ENCODE measurements around the gene GSTM2.
"Not testable (repeated sequence)": the region's sequence is repeated elsewhere in the genome, so short reads cannot be mapped to it uniquely, and the experiment has no call there.

The GSTM2 gene

GRCh38 chr1:109659145-109659544 lies 8.7 kb upstream of the GSTM2 start:
- TF ChIP-seq CTCF (IDR thresholded peaks at IDR 0.05; ENCODE audit: low read depth, low read length) = no peak
- peaks cover 5% of the 10 kb centered on the region; the same call in 1 of the 2 replicates for H3K4me1 ChIP-seq
- no peaks in the 10 kb centered on the region for H3K9me3 ChIP-seq
- H3K27me3 ChIP-seq = no peaks in the 10 kb centered on the region
- H3K36me3 ChIP-seq = no peaks in the 10 kb centered on the region
- no peak for DNase-seq
- no peak overlapping the region for H3K4me3 ChIP-seq (ENCODE audit: low read depth, low read length)

- Histone ChIP-seq H3K27me3 (no peaks in the 10 kb centered on the region), H3K4me1 (peaks cover 5% of the 10 kb centered on the region; the same call in 1 of the 2 replicates), H3K9me3 (no peaks in the 10 kb centered on the region), H3K4me3 (ENCODE audit: low read depth, low read length) (no peak overlapping the region), H3K36me3 (no peaks in the 10 kb centered on the region)
- no peak for DNase-seq
- no peak for TF ChIP-seq CTCF (IDR thresholded peaks at IDR 0.05; ENCODE audit: low read depth, low read length)
Measured at GRCh38 chr1:109659997-109660690, 7.7 kb upstream of the GSTM2 start.

- not testable (repeated sequence) for DNase-seq; H3K36me3 ChIP-seq; H3K4me1 ChIP-seq; H3K4me3 ChIP-seq (ENCODE audit: low read depth, low read length); H3K9me3 ChIP-seq; H3K27me3 ChIP-seq
Measured at GRCh38 chr1:109660691-109661026, 7.2 kb upstream of the GSTM2 start.

- TF ChIP-seq CTCF (IDR thresholded peaks at IDR 0.05; ENCODE audit: low read depth, low read length) = no peak
- no peak for DNase-seq
- Histone ChIP-seq H3K36me3 (no peaks in the 10 kb centered on the region), H3K27me3 (no peaks in the 10 kb centered on the region), H3K4me1 (peaks cover 5% of the 10 kb centered on the region; the same call in 1 of the 2 replicates), H3K9me3 (no peaks in the 10 kb centered on the region), H3K4me3 (ENCODE audit: low read depth, low read length) (no peak overlapping the region)
Measured at GRCh38 chr1:109661391-109661790, 6.5 kb upstream of the GSTM2 start.

GRCh38 chr1:109664671-109665070 lies 3.2 kb upstream of the GSTM2 start:
- Histone ChIP-seq H3K4me1 (peaks cover 8% of the 10 kb centered on the region; the same call in 1 of the 2 replicates), H3K27me3 (no peaks in the 10 kb centered on the region), H3K4me3 (ENCODE audit: low read depth, low read length) (no peak overlapping the region), H3K36me3 (no peaks in the 10 kb centered on the region), H3K9me3 (no peaks in the 10 kb centered on the region)
- TF ChIP-seq CTCF (IDR thresholded peaks at IDR 0.05; ENCODE audit: low read depth, low read length) = no peak
- no peak for DNase-seq

GRCh38 chr1:109668123-109668775 lies 392 bp downstream of the GSTM2 start:
- Histone ChIP-seq H3K36me3 (no peaks in the 10 kb centered on the region), H3K4me1 (peaks cover 3% of the 10 kb centered on the region; the same call in 1 of the 2 replicates), H3K9me3 (no peaks in the 10 kb centered on the region), H3K27me3 (no peaks in the 10 kb centered on the region), H3K4me3 (ENCODE audit: low read depth, low read length) (peak overlapping the region; percentile 48)
- DNase-seq = no peak
- no peak for TF ChIP-seq CTCF (IDR thresholded peaks at IDR 0.05; ENCODE audit: low read depth, low read length)

All from BE2C (cell line).